H9 (cell line): ENCODE data around the gene TSPAN17. TPM values are rescaled to one million over a fixed set of nuclear protein-coding genes. Genes with fewer than 3 reads are reported as not detected.

Experiments used
- DNase-seq: peaks from one replicate; pipeline ENCODE4 v3.0.0-alpha.2; 2017
- H2AFZ ChIP-seq: one replicate; pipeline ENCODE4 v1.6.1; 2013; ENCODE audit warnings: mild to moderate bottlenecking, low read length, control low read depth, moderate library complexity
- H2AK5ac ChIP-seq: 2 replicates; pipeline ENCODE4 v1.6.1; 2013; ENCODE audit warnings: low read length, control low read depth, mixed read lengths; ENCODE audit not compliant: insufficient read length
- H2BK120ac ChIP-seq: one replicate; pipeline ENCODE4 v1.6.1; 2013; ENCODE audit warnings: low read depth, mild to moderate bottlenecking, low read length, control low read depth, inconsistent platforms; ENCODE audit not compliant: poor library complexity, severe bottlenecking
- H2BK12ac ChIP-seq: 2 replicates; pipeline ENCODE4 v1.6.1; 2013; ENCODE audit warnings: low read length, control low read depth, mixed read lengths, low read depth; ENCODE audit not compliant: insufficient read length
- H2BK15ac ChIP-seq: 2 replicates; pipeline ENCODE4 v1.6.1; 2013; ENCODE audit warnings: low read depth, low read length, control low read depth
- H2BK20ac ChIP-seq: one replicate; pipeline ENCODE4 v1.6.1; 2013; ENCODE audit warnings: low read depth, mild to moderate bottlenecking, low read length, control low read depth, inconsistent platforms; ENCODE audit not compliant: poor library complexity, severe bottlenecking
- H2BK5ac ChIP-seq: 2 replicates; pipeline ENCODE4 v1.6.1; 2013; ENCODE audit warnings: low read length, control low read depth, mixed read lengths; ENCODE audit not compliant: insufficient read length
- H3K14ac ChIP-seq: 2 replicates; pipeline ENCODE4 v1.6.1; 2013; ENCODE audit warnings: low read length, control low read depth; ENCODE audit not compliant: insufficient read depth
- H3K18ac ChIP-seq: 2 replicates; pipeline ENCODE4 v1.6.1; 2013; ENCODE audit warnings: low read depth, mild to moderate bottlenecking, mixed read lengths, low read length, control low read depth; ENCODE audit not compliant: insufficient read length
- H3K23ac ChIP-seq: 2 replicates; pipeline ENCODE4 v1.6.1; 2013; ENCODE audit warnings: low read length, control low read depth, mixed read lengths, low read depth; ENCODE audit not compliant: insufficient read length
- H3K23me2 ChIP-seq: 2 replicates; pipeline ENCODE4 v1.6.1; 2013; ENCODE audit warnings: low read depth, mild to moderate bottlenecking, mixed read lengths, low read length, control low read depth; ENCODE audit not compliant: insufficient read length, poor library complexity, severe bottlenecking
- H3K27ac ChIP-seq: 2 replicates; pipeline ENCODE4 v1.5.1; 2013; ENCODE audit warnings: low read length, control low read depth, mixed read lengths, low read depth; ENCODE audit not compliant: insufficient read length
- H3K27me3 ChIP-seq: 2 replicates; pipeline ENCODE4 v1.6.1; 2013; ENCODE audit warnings: low read length, control low read depth, inconsistent platforms; ENCODE audit not compliant: insufficient read depth
- H3K4ac ChIP-seq: 2 replicates; pipeline ENCODE4 v1.6.1; 2013; ENCODE audit warnings: low read depth, mild to moderate bottlenecking, control low read depth, inconsistent platforms, low read length, moderate library complexity
- H3K4me1 ChIP-seq: 2 replicates; pipeline ENCODE4 v1.6.1; 2013; ENCODE audit warnings: low read length, control low read depth, inconsistent platforms; ENCODE audit not compliant: insufficient read depth
- H3K4me2 ChIP-seq: 2 replicates; pipeline ENCODE4 v1.6.1; 2013; ENCODE audit warnings: low read length, control low read depth, mixed read lengths; ENCODE audit not compliant: insufficient read length, insufficient read depth
- H3K56ac ChIP-seq: 2 replicates; pipeline ENCODE4 v1.6.1; 2013; ENCODE audit warnings: low read depth, mild to moderate bottlenecking, mixed read lengths, low read length, control low read depth; ENCODE audit not compliant: insufficient read length
- H3K79me1 ChIP-seq: 2 replicates; pipeline ENCODE4 v1.6.1; 2013; ENCODE audit warnings: low read depth, mild to moderate bottlenecking, moderate library complexity, low read length, control low read depth, inconsistent platforms; ENCODE audit not compliant: insufficient read depth, poor library complexity, severe bottlenecking
- H3K79me2 ChIP-seq: 2 replicates; pipeline ENCODE4 v1.6.1; 2013; ENCODE audit warnings: low read length, control low read depth, inconsistent platforms; ENCODE audit not compliant: insufficient read depth
- H3K9ac ChIP-seq: 2 replicates; pipeline ENCODE4 v1.6.1; 2013; ENCODE audit warnings: low read length, control low read depth, mixed read lengths; ENCODE audit not compliant: insufficient read length; ENCODE audit errors: extremely low read depth
- H3K9me3 ChIP-seq: one replicate; pipeline ENCODE4 v1.6.1; 2013; ENCODE audit warnings: low read depth, low read length, inconsistent platforms; ENCODE audit not compliant: control insufficient read depth
- H3T11ph ChIP-seq: one replicate; pipeline ENCODE4 v1.6.1; 2013; ENCODE audit warnings: mild to moderate bottlenecking, low read length, control low read depth, inconsistent platforms
- H4K20me1 ChIP-seq: one replicate; pipeline ENCODE4 v1.6.1; 2013; ENCODE audit not compliant: control insufficient read depth, insufficient read length, insufficient read depth
- H4K5ac ChIP-seq: 2 replicates; pipeline ENCODE4 v1.6.1; 2013; ENCODE audit warnings: low read depth, mild to moderate bottlenecking, mixed read lengths, low read length, control low read depth; ENCODE audit not compliant: insufficient read length
- H4K8ac ChIP-seq: replicated peaks from 2 replicates; pipeline ENCODE4 v1.6.1; 2013; ENCODE audit warnings: low read length, control low read depth, mixed read lengths, low read depth; ENCODE audit not compliant: insufficient read length
- H4K91ac ChIP-seq: 2 replicates; pipeline ENCODE4 v1.6.1; 2013; ENCODE audit warnings: low read depth, mild to moderate bottlenecking, moderate library complexity, mixed read lengths, low read length, control low read depth; ENCODE audit not compliant: insufficient read length
- H3K27ac Mint-ChIP-seq, 3 experiments: 2 replicates in 2 of 3; 3 replicates in 1 of 3; pipeline ENCODE4 v1.8.0; 2020 to 2021; ENCODE audit warnings: mixed read lengths in 3 of 3, mild to moderate bottlenecking in 1 of 3, moderate library complexity in 1 of 3
- H3K27me3 Mint-ChIP-seq: 2 replicates; pipeline ENCODE4 v1.8.0; 2021; ENCODE audit warnings: low read depth, mild to moderate bottlenecking, moderate library complexity, mixed read lengths
- H3K36me3 Mint-ChIP-seq, 3 experiments: 2 replicates in 2 of 3; 3 replicates in 1 of 3; pipeline ENCODE4 v1.8.0; 2020 to 2021; ENCODE audit warnings: low read depth in 3 of 3, mixed read lengths in 3 of 3; ENCODE audit not compliant: insufficient read depth in 1 of 3
- H3K4me1 Mint-ChIP-seq, 2 experiments: 2 replicates each; pipeline ENCODE4 v1.8.0; 2020; ENCODE audit warnings: mixed read lengths in 2 of 2
- H3K4me3 Mint-ChIP-seq, 2 experiments: 2 replicates in 1 of 2; 3 replicates in 1 of 2; pipeline ENCODE4 v1.8.0; 2020 to 2021; ENCODE audit warnings: mild to moderate bottlenecking in 2 of 2, mixed read lengths in 2 of 2, moderate library complexity in 1 of 2
- H3K9me3 Mint-ChIP-seq, 2 experiments: 2 replicates in 1 of 2; 3 replicates in 1 of 2; pipeline ENCODE4 v1.8.0; 2020; ENCODE audit warnings: mild to moderate bottlenecking in 2 of 2, mixed read lengths in 2 of 2, moderate library complexity in 1 of 2
- CTCF ChIP-seq: fragments of 200-600 bp; sonication (generic); conservative IDR thresholded peaks from 3 replicates; pipeline ENCODE4 v1.8.0; 2021; ENCODE audit warnings: antibody characterized with exemption, mild to moderate bottlenecking
- WGBS: extraction: QIAGEN DNeasy Blood & Tissue Kit; methylation state at CpG from one replicate; pipeline ENCODE4 v1.1.7; 2013; ENCODE audit warnings: missing lambda C conversion rate, low lambda C conversion rate, mixed read lengths; ENCODE audit not compliant: insufficient read length; ENCODE audit errors: extremely low coverage; 5-methylcytosine and 5-hydroxymethylcytosine counted together
- total RNA-seq: library from RNA; stranded (reverse); gene quantifications from 2 replicates; pipeline ENCODE4 v1.2.1, GENCODE V29; 2021

Gene TSPAN17
- total RNA-seq, 1 experiment from 2014 or later = 46.8 TPM

- Histone ChIP-seq H2BK120ac (no peak overlapping the region), H3T11ph (no peak overlapping the region), H3K23me2 (no peaks in the 10 kb centered on the region), H2AFZ (no peak overlapping the region), H2AK5ac (no peak overlapping the region), H3K79me2 (no peaks in the 10 kb centered on the region), H2BK20ac (no peak overlapping the region), H3K9me3 (no peaks in the 10 kb centered on the region), H4K8ac (no peak overlapping the region), H4K91ac (no peak overlapping the region), H4K5ac (no peak overlapping the region), H2BK12ac (no peak overlapping the region), H3K14ac (no peak overlapping the region), H3K4me1 (peaks cover 4% of the 10 kb centered on the region; the same call in 1 of the 2 replicates), H3K23ac (no peak overlapping the region), H2BK5ac (no peak overlapping the region), H3K4me2 (no peak overlapping the region), H3K4ac (no peak overlapping the region), H3K27ac (no peak overlapping the region), H2BK15ac (no peak overlapping the region), H3K79me1 (no peaks in the 10 kb centered on the region), H3K18ac (no peak overlapping the region), H4K20me1 (no peaks in the 10 kb centered on the region), H3K56ac (no peak overlapping the region), H3K9ac (no peak overlapping the region), H3K27me3 (no peaks in the 10 kb centered on the region)
- Mint-ChIP-seq H3K27me3 (peaks cover 8% of the 10 kb centered on the region), H3K9me3 (0 out of 5 replicates have a peak, but pooled peaks cover 0 to 2% of the 10 kb centered on the region in 2 experiments), H3K36me3 (peaks cover 0 to 1% (median 0%) of the 10 kb centered on the region in 3 experiments; a peak in 2 of 7 replicates), H3K27ac (peak overlapping the region; percentile 51 to 93 (median 65); a peak in 3 of 7 replicates), H3K4me1 (peaks cover 26 to 42% of the 10 kb centered on the region in 2 experiments), H3K4me3 (no peak overlapping the region)
- DNase-seq = no peak
- TF ChIP-seq CTCF = no peak
- WGBS = no CpG with 5 or more reads among the region's 4 CpGs
Measured at GRCh38 chr5:176671399-176671798, 24.1 kb downstream of the TSPAN17 start.
